Bone marrow (tissue), 2 donors: ENCODE data around the gene GPR158.
"Not testable (repeated sequence)": the region's sequence is repeated elsewhere in the genome, so short reads cannot be mapped to it uniquely, and the experiment has no call there.

Experiments
- DNase-seq, 2 donors: peaks; one replicate each; lab custom pipeline; 2025; lab: John Stamatoyannopoulos, UW

GPR158 gene

DNA sequence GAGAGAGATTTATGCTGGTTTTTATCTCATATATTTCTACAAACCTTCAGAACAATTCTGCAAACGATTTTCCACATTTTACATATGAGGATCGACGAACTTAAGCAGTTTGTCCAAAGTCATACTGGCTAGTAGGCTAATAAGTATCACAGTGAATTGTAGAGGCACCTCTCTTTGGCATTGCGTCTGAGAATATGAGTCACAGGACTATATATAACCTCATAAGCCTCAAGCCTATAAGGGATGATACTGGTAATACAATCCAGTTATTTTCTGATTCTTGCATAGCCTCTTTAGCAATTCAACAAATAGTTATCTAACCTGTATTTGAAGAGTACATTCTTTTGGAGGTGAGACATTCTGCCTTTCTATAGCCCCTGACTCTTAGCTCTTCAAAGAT is 129.8 kb downstream of the GPR158 start:
- no peak for DNase-seq

DNA sequence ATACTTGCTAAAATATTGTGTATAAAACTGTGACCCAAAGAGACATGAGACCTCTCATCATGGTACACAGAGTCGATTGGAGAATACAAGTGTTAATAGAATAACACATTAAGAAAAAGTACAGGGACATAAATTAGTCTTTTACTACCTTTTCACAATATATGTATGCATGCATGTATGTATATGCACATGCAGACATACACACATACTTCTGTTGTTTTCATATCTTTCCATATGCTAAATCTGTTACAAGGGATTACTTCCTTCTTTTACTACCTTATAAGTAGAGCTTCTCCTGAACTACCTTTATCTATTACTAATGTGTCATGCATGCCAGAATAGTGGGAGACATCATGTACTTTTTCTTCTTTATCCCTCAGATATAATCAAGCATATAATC is 131.6 kb downstream of the GPR158 start:
- DNase-seq = no peak

DNA sequence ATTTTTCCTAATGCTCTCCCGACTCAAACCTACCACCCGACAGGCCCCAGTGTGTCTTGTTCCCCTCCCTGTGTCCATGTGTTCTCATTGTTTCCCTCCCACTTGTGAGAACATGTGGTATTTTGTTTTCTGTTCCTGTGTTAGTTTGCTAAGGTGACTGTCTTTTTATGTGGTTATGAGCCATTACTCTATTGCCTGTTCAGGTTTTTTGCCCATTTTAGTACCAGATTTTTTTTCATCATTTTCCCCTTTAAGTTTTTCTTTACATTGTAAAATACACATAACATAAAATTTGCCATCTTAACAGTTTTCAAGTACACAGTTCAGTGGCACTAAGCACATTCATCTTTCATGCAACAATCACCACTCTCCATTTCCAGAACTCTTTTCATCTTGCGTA is 133.5 kb downstream of the GPR158 start:
- DNase-seq = no peak

DNA sequence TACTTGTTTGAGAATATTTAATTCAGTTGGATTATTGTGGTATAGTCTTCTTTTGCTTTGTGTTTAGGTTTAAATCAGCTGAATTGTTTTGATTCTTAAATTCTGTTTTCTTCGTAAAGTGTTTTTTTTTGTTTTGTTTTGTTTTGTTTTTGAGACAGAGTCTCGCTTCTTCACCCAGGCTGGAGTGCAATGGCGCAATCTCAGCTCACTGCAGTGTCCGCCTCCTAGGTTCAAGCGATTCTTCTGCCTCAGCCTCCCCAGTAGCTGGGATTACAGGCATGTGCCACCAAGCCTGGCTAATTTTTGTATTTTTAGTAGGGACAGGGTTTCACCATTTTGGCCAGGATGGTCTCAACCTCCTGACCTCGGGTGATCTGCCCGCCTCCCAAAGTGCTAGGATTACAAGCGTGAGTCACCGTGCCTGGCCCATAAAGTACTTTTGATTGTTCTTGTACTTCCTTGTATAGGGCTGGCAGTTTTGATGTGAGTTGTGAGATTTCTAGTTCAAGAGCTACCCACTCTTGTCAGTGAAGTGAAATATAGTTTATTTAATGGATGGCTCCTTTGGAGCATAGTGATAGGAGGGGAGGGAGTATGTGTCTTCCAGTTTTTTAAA is 142.9 kb downstream of the GPR158 start:
- DNase-seq = not testable (repeated sequence)

DNA sequence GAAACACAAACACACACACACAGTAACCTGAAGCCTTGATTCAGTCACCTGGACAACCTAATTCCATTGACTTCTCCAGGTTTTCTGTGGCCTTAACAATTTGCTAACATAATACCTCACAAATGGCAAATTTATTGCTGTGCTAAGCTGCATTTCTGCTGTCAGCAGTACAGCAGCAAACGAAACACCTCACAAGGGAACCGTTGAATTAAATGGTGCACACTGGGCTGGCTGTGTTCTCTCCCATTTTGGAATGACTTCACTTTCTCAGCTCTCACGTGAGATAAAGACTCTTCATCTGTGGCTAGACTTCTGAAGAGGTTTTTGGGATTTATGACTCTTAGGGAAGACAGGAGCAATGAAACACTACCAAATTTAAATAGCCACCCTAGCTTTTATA is 152.5 kb downstream of the GPR158 start:
- DNase-seq = no peak

DNA sequence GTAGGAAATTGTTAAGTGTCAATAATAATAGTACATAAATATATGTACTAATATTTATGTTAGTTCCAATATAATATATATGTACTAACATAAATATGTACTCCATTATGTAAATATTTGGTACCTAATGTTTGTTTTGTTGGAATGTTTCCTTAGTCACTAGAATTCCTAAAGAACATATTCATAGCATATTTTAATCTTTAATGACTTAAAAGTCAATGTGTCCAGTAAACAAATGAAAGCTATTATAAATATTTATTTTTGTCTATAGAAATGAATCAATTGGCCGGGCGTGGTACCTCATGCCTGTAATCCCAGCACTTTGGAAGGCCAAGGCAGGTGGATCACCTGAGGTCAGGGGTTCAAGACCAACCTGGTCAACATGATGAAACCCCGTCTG is 153.6 kb downstream of the GPR158 start:
- DNase-seq = no peak

DNA sequence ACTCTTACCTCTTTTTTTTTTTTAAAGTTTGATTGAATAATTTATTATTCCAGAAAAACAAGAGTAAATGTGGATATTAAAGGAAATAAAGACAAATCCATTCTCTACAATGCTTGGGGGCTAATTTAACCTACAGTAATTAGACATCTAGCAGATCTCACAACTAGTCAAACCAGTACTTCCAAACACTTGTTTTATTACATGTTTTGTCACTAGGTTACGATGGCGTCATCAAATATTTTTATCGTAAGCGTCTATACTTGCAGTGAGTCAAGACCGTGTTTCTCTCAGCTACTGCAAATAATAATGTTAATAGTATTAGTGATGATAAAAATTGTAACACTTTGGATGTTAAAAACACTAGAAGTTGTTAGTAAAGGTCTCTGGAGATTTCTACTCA is 154.8 kb downstream of the GPR158 start:
- not testable (repeated sequence) for DNase-seq

DNA sequence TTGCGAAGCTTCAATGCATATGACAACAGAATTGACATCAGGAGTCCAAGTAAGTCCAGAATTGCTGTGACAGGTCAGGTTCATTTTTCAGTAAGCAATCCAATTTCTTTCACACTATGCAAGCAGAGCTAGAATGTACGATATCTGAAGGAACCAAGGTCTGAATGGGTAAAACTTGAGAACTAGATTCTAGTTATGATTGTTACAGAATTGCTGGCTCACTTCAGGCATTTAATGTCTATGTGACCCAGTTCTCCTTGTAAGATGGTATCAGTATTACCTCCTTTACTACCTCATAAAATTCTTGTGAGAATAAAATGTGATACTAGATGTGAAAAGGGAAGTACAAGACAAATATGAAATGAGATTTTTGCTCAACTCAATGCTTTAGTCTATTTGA is 159.6 kb downstream of the GPR158 start:
- DNase-seq = no peak

DNA sequence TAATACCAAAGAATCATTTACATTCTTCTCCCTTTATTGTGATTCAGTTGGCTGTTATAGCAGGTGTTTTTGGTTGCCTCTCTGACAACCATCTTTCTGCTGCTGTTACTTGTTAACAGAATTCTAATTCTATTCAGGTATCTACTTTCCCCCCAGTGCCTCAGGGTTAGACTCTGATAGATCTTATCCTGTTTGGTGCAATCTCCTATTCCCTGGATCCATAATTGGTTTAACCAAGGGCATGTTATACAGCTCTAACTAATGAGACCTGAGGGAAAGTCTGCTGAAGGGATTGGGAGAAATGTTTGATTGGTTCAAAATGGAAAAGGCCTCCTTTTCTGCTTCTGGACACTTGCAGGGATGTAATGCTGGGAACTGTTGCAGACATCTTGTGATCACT is 161.5 kb downstream of the GPR158 start:
- no peak for DNase-seq

DNA sequence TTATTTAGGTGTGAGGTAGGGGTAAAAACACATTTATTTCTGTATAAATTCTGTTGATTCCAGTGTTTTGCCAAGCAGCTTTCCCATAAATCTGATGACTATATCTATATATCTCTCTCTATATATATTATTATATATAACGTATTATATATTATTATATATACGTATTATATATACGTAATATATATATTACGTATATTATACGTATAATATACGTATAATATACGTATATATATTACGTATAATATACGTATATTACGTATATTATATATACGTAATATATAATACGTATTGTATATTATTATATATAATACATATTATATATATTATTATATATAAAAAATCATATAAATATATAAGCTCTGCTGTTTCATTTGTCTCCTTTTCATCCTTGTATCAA is 163.5 kb downstream of the GPR158 start:
- no peak for DNase-seq

DNA sequence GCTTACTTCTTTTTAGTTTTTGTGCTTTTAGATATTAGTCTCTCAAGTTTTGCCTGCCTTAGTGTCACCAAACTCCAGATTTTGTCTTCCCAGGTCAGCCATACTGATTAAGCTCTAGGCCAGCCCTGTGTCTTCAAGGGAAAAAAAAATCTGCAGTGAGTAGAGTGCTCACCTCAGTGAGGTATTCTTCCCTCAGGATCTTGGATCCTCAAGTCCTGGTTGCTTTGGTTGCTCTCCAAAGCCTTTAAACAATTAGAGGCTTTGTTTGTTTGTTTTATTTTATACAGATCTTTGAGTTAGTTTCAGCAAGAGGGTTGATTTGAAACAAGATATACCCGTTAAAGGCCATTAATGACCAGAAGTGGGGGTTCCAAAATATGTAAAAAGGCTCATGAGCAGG is 165.2 kb downstream of the GPR158 start:
- DNase-seq = no peak

DNA sequence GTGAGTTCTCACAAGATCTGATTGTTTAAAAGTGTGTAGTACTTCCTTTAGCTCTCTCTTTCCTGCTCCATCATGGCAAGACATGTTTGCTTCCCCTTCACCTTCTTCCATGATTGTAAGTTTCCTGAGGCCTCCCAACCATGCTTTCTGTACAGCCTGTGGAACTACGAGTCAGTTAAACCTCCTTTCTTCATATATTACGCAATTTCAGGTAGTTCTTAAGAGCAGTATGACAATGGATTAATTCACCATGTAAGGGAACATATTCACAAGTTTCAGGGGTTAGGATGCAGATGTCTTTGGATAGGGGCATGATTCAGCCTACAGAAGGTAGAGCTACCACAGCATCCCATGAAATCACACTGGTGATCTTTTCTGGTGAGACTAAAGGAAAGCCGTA is 174.7 kb downstream of the GPR158 start:
- DNase-seq = no peak

DNA sequence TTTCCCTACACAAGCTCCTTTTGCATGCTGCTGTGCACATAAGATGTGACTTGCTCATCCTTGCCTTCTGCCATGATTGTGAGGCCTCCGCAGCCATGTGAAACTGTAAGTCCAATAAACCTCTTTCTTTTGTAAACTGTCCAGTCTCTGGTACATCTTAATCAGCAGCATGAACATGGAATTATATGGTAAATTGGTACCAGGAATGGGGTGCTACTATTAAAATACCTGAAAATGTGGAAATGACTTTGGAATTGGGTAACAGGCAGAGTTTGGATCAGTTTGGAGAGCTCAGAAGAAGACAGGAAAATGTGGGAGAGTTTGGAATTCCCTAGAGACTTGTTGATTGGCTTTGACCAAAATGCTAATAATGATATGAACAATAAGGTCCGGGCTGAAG is 181.8 kb downstream of the GPR158 start:
- DNase-seq = no peak

DNA sequence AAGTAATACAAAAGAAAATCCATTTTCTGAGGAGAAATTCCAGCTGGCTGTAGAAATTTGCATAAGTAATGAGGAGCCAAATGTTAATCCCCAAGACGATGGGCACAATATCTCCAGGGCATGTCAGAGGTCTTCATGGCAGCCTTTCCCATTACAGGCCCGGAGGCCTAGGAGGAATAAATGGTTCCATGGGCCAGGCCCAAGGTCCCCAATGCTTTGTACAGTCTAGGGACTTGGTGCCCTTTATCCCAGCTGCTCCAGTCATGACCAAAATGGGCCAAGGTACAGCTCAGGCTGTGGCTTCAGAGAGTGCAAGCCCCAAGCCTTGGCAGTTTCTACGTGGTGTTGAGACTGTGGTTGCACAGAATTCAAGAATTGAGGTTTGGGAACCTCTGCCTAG is 182.5 kb downstream of the GPR158 start:
- DNase-seq = no peak

DNA sequence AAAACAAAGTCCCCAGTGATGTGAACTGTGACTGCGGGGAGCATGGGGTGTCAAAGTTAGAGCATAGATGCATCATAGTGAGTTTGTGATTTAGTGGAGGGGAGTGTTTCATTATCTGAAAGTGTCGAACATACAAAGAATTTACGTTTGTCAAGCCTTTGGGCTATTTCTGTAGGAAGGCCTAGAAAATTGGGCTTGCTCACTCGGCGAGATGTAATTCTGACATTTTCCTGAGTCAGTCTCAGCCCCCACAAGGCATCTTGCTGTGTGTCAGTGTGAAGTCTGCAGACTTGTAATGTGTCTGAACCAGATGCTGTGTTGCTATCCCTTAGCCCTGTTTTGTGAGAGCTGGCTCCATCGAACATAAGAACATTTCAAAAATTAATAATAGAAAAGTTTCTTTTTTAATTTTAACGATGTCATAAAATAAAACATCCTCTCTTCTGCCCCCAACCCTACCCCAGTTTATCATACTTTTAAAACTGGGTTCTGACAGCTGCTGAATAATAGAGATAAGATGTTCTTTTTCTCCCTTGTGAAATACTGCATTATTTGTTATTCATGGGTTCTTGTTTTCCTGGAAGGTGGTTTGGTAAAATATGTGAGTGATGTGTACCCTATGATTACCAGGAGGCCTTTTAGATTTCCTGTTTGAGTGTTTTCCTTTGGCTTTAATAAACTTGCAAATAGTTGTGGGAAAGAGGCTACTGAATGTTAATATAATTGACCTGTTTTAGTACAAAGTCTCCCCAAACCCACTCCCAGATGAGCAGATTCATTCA is 207.4 kb downstream of the GPR158 start:
- DNase-seq = no peak

DNA sequence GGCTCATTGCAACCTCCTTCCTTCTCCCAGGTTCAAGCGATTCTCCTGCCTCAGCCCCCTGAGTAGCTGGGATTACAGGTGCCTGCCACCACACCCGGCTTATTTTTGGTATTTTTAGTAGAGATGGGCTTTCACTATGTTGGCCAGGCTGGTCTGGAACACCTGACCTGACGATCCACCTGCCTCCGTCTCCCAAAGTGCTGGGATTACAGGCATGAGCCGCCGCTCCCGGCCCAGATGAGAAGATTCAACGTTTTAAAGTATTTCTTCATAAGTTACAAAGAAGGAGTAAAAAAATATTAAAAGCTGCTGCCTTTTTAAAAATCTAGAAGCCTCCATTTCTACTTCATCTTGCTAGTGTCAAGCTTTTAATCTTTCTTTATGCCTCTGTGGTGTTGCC is 208.1 kb downstream of the GPR158 start:
- not testable (repeated sequence) for DNase-seq

DNA sequence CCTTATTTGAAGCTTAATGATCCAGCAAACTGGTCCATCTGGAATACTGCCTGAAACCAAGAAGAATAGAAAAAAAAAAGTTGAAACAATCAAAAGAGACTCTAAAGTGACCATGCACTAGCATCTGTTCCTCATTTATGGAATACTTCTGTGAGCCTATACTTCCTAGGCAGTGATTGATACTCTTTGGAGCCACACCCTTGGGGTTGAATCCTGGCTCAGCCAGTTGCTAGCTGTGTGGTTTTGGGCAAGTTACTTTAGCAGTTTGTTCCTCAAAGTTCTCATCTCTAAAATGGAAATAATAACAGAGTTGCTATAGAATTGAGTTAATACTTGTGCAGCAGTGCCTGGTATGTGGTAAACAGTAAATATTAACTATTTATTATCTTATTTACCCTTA is 208.9 kb downstream of the GPR158 start:
- DNase-seq = no peak

DNA sequence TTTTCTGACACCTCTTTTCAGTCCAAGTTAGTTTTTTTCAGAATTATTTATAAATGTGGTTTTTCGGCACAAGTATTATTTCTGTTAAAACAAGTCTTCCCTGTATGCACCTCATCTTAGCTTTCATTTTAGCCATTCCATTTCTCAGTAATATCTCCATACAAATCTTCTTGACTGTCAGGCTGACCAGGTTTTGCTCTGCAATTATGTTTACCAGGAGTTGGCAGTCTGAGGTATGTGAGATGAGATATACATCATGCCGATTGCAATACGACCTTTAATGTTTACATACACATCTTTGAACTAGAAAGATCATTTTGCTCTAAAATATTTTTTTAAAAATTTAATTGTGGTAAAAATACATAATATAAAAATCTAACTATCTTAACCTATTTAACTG is 209.8 kb downstream of the GPR158 start:
- DNase-seq = no peak

DNA sequence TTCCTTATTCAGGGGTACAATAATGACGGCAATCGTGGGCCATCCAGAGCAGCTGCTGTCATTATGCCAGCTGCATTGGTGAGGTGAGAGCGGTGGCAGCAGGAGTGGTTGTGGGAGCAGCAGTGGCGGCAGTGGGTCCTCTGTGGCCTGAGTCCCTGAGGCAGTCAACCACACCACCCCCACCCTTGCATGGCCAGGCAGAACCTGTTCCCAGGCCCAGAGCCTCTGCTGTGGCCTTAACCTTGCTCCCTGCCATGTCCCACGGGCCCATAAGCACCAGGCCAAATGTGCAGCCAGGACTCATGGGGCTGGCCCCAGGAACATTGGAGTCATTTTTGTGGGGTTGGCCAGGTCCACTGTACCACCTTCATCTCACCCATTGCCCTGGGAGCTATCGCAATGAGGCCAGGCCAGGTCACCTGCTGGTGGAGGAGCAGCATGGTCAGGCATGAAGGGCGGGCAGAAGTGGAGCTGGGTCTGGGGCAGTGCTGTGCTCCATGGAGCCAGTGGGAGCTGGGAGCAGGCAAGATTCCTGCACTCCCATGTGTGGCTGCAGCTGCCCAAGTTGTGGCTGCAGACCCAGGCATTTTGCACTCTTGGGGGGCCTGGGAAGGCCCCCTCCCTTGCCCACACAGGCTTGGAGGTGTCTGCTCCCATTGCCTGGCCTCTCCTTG is 213.5 kb downstream of the GPR158 start:
- DNase-seq = no peak

DNA sequence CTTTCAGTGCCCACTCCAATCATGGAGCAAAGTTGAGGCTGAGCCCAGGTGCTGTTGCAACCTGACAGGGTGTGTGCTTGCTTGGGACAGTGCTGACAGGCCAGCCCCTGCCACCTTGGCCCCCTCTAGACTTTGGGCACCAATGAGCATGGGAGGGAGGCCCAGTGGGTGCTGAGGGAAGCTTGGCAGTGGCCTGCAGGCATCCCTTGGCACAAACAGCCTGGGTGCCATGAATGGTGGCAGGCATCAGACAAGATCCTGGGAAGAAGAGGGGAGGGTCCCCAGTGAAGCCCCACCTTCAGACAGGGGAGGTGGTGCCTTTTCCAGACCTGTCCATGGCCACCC is 214.0 kb downstream of the GPR158 start:
- DNase-seq = no peak

DNA sequence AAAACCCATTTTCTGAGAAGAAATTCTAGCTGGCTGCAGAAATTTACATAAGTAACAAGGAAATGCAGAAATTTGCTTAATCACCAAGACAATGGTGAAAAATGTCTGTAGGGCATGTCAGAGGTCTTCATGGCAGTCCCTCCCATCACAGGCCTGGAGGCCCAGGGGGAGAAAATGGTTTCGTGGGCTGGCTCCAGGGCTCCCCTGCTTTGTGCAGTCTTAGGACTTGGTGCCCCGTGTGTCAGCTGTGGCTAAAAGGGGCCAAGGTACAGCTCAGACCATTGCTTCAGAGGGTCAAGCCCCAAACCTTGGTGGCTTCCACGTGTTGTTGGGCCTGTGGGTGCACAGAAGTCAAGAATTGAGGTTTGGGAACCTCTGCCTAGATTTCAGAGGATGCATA is 215.9 kb downstream of the GPR158 start:
- no peak for DNase-seq

DNA sequence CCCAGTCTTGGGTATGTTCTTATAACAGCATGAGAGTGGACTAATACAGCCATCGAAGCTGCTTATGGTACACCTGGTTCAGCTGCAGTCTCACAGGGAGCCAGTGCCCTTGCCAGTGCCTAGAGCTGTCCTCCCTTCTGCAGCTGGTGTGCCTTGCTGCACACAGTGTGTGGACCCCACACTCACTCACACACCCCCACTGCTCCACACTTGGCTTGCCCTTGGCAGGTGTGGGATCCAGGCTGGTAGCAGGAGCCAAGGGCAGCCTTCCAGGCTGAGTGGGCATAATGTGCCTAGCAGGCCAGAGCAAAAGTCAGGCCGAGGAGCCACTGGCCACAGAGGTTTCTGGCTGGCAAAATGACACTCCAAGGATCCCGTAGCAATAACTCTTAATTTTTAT is 217.3 kb downstream of the GPR158 start:
- DNase-seq = no peak

DNA sequence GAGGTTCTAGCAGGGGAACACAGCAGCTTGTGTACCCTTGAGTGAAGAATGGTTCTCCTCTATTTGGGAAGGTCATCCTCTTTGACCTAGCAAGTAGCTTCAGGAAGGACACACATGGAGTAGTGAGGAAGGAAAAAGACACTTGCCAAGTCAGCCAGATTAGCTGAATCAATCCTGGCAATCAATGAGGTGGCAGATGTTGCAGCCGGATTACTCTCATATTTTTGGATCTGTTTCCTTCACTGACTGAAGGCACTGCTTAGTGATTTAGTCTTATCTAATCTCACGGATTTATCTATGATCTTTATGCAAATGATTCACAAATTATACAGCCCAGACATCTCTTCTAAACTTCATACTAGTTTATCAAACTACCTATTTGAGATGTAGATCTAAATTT is 218.8 kb downstream of the GPR158 start:
- DNase-seq = no peak

DNA sequence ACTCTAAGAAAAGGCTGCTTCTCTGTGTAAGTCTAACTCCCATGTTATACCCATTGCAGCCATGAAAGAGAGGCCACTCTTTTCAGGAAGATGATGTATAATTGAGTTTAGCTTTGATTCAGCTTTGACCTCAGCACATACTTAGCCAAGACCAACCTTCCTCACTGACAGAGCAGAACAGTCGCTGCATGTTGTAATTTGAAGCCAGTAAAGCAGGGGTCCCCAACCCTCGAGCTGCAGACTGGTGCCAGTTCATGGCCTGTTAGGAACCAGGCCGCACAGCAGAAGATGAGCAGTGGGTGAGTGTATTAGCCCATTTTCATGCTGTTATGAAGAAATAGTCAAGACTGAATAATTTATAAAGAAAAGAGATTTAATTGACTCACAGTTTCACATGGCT is 223.9 kb downstream of the GPR158 start:
- DNase-seq = no peak
